ENCODE results near the gene C3orf70.

The C3orf70 gene

GRCh38 chr3:185063431-185063830 lies 89.4 kb downstream of the C3orf70 start:
- no peak for DNase-seq (ENCODE audit: low spot score)
- no peak for TF ChIP-seq CTCF (IDR thresholded peaks at IDR 0.05; ENCODE audit: extremely low read depth, missing control alignments)

DNA sequence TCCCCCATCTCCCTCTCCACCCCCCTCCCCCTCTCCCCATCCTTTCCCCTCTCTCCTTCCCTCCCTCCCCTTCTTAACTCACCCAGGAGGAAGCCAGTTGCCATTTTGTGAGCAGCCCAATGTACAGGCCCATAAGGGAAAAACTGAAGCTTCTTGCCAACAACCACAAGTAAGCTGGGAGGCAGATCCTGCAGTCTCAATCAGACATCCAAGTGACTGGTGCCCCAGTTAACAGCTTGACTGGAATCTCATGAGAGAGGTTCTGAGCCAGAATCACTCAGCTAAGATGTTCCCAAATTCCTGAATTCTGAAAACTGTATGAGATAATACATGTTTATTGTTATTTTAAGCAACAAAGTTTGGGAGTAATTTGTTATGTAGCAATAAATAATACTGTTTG lies 90.7 kb downstream of the C3orf70 start:
- TF ChIP-seq CTCF (IDR thresholded peaks at IDR 0.05; ENCODE audit: extremely low read depth, missing control alignments), result no peak
- no peak for DNase-seq (ENCODE audit: low spot score)

DNA sequence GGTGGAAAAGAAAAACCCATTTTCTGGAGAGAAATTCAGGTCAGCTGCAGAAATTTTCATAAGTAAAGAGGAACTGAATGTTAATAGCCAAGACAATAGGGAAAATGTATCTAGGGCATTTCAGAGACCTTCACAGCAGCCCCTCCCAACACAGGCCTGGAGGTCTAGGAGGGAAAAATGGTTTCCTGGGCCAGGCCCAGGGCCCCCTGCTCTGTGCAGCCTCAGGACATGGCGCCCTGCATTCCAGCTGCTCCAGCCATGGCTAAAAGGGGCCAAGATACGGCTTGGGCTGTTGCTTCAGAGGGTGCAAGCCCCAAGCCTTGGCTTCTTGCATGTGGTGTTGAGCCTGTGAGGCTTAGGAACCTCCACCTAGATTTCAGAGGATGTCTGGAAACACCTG lies 92.2 kb downstream of the C3orf70 start:
- TF ChIP-seq CTCF (IDR thresholded peaks at IDR 0.05; ENCODE audit: extremely low read depth, missing control alignments), result no peak
- no peak for DNase-seq (ENCODE audit: low spot score)

- no peak for TF ChIP-seq CTCF (IDR thresholded peaks at IDR 0.05; ENCODE audit: extremely low read depth, missing control alignments)
- no peak for DNase-seq (ENCODE audit: low spot score)
These were observed 93.1 kb downstream of the C3orf70 start for GRCh38 chr3:185059766-185060165.

GRCh38 chr3:185058796-185059195 lies 94.1 kb downstream of the C3orf70 start:
- no peak for DNase-seq (ENCODE audit: low spot score)
- no peak for TF ChIP-seq CTCF (IDR thresholded peaks at IDR 0.05; ENCODE audit: extremely low read depth, missing control alignments)

DNA sequence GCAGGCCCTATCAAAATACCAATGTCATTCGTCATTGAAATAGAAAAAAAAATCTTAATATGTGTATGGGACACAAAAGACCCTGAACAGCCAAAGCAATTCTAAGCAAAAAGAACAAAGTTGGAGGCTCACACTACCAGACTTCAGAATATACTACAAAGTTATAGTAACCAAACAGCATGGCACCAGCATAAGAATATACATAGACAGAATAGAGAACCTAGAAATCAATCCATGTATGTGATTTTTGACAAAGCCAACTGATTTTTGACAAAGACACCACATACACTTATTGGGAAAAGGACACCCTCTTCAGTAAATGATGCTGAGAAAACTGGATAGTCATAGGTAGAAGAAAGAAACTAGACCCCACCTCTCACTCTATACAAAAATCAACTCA lies 95.0 kb downstream of the C3orf70 start:
- DNase-seq (ENCODE audit: low spot score), result no peak
- TF ChIP-seq CTCF (IDR thresholded peaks at IDR 0.05; ENCODE audit: extremely low read depth, missing control alignments), result no peak

- no peak for TF ChIP-seq CTCF (IDR thresholded peaks at IDR 0.05; ENCODE audit: extremely low read depth, missing control alignments)
- DNase-seq (ENCODE audit: low spot score), result no peak
These were observed 96.0 kb downstream of the C3orf70 start for GRCh38 chr3:185056908-185057307.
